Type B pancreatic cell (in vitro differentiated cells): ENCODE results near the gene VMP1. TPM values are rescaled to one million over a fixed set of nuclear protein-coding genes. Genes with fewer than 3 reads are reported as not detected.

Experiments
- DNase-seq: peaks from one replicate; pipeline ENCODE4 v3.0.0; 2021; ENCODE audit warnings: mixed read lengths; ENCODE audit not compliant: unreplicated experiment; ENCODE audit errors: extremely low spot score
- H3K27ac Mint-ChIP-seq: 2 replicates; pipeline ENCODE4 v1.8.0; 2021; ENCODE audit warnings: mild to moderate bottlenecking, mixed read lengths
- H3K27me3 Mint-ChIP-seq: 2 replicates; pipeline ENCODE4 v1.8.0; 2021; ENCODE audit warnings: mixed read lengths
- H3K36me3 Mint-ChIP-seq: 2 replicates; pipeline ENCODE4 v1.8.0; 2021; ENCODE audit warnings: mixed read lengths
- H3K4me1 Mint-ChIP-seq: one replicate; pipeline ENCODE4 v1.8.0; 2021; ENCODE audit warnings: mixed read lengths; ENCODE audit not compliant: unreplicated experiment
- H3K4me3 Mint-ChIP-seq: 2 replicates; pipeline ENCODE4 v1.8.0; 2021; ENCODE audit warnings: mild to moderate bottlenecking, mixed read lengths
- H3K9me3 Mint-ChIP-seq: 2 replicates; pipeline ENCODE4 v1.8.0; 2021; ENCODE audit warnings: mixed read lengths
- total RNA-seq: library from RNA; stranded (reverse); gene quantifications from 2 replicates; pipeline ENCODE4 v1.2.1, GENCODE V29; 2021; ENCODE audit warnings: low replicate concordance
- TF ChIP-seq, protein P1 (sequence below): fragments of 200-600 bp; sonication (generic); conservative IDR thresholded peaks from 2 replicates; pipeline ENCODE4 v1.5.0; 2021; ENCODE audit warnings: antibody characterized with exemption, mild to moderate bottlenecking

VMP1 gene
- total RNA-seq, 1 donor from 2014 or later, result 124 TPM

DNA sequence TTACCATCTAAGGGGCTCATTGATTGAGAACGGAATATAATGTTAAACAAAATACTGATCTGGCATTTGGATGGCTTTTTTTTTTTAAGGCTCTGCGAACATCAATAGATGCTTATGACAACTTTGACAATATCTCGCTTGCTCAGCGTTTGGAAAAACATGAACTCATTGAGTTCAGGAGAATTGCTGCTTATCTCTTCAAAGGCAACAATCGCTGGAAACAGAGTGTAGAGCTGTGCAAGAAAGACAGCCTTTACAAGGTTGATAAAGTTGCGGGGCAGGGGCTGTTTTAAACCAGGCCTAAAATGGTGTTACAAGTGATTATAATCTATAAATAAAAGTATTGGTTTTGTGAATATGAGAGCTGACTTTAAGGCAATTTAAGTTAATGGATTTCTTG, 22.5 kb upstream of the VMP1 start:
- Mint-ChIP-seq H3K36me3 (peaks cover 31% of the 10 kb centered on the region), H3K4me3 (no peak overlapping the region), H3K27ac (no peak overlapping the region), H3K4me1 (no peaks in the 10 kb centered on the region), H3K27me3 (no peaks in the 10 kb centered on the region), H3K9me3 (no peaks in the 10 kb centered on the region)
- DNase-seq, result no peak
- TF ChIP-seq, protein P1, sequence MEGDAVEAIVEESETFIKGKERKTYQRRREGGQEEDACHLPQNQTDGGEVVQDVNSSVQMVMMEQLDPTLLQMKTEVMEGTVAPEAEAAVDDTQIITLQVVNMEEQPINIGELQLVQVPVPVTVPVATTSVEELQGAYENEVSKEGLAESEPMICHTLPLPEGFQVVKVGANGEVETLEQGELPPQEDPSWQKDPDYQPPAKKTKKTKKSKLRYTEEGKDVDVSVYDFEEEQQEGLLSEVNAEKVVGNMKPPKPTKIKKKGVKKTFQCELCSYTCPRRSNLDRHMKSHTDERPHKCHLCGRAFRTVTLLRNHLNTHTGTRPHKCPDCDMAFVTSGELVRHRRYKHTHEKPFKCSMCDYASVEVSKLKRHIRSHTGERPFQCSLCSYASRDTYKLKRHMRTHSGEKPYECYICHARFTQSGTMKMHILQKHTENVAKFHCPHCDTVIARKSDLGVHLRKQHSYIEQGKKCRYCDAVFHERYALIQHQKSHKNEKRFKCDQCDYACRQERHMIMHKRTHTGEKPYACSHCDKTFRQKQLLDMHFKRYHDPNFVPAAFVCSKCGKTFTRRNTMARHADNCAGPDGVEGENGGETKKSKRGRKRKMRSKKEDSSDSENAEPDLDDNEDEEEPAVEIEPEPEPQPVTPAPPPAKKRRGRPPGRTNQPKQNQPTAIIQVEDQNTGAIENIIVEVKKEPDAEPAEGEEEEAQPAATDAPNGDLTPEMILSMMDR, result no peak

DNA sequence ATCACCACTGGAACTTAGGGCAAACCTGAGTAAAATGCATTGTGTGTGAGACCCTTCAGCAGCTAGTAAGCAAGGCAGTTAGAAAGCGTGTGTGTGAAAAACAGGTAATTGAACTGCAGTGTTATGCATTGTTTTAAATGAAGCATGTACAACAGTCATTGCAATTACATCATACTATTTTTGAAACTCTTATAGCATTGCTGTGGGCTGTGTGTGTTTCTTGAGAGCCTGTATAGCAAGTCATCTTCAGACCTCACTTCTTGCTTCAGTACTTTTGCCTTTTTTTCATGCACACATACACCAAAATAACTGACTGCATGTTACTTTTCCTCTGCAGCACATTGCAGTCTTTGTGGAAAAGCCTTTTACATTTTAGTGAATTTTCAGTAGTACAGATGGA, 19.4 kb upstream of the VMP1 start:
- Mint-ChIP-seq H3K9me3 (no peaks in the 10 kb centered on the region), H3K27me3 (no peaks in the 10 kb centered on the region), H3K36me3 (peaks cover 25% of the 10 kb centered on the region), H3K4me1 (no peaks in the 10 kb centered on the region), H3K4me3 (no peak overlapping the region), H3K27ac (peak overlapping the region; percentile 10)
- TF ChIP-seq, protein P1, result no peak
- no peak for DNase-seq

DNA sequence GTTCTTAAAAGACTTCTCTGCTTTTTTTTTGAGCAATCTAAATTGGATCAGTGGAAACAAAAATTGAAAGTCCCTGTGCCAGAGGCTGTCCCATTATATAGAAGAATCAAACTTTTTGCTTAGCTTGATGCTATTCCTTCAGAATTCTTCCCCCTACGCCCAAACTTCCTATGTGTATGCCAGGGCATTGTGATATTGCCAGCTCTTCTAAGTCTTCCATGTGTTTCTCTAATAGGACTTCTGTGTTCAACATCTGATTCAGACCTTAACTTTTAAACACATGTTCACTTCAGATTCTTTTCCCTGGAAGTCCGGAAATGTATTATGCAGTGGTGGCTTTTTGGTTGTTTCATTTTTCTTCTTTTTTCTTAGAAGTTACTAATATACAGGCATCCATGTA, 19.0 kb upstream of the VMP1 start:
- no peak for DNase-seq
- TF ChIP-seq, protein P1, result no peak
- H3K27me3 Mint-ChIP-seq, result no peaks in the 10 kb centered on the region
- H3K36me3 Mint-ChIP-seq, result peaks cover 22% of the 10 kb centered on the region
- H3K27ac Mint-ChIP-seq, result peak overlapping the region; percentile 3
- no peaks in the 10 kb centered on the region for H3K9me3 Mint-ChIP-seq
- H3K4me1 Mint-ChIP-seq, result no peaks in the 10 kb centered on the region
- no peak overlapping the region for H3K4me3 Mint-ChIP-seq

DNA sequence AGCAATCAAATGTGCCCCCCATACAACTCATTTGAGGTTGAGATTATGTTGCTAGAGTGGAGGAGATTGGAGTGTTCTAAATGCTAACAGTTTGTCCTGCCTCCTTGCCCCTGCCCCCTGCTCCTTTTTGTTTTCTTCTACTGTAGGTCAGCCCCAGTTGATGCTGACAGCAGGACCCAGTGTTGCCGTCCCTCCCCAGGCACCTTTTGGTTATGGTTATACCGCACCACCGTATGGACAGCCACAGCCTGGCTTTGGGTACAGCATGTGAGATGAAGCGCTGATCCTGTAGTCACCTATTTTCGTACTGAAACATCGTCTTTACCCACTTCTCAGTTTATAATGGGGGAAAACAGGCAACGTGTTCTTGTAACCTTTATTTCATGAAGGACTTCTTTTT, 13.9 kb upstream of the VMP1 start:
- no peaks in the 10 kb centered on the region for H3K9me3 Mint-ChIP-seq
- H3K27ac Mint-ChIP-seq, result peak overlapping the region; percentile 21
- H3K4me3 Mint-ChIP-seq, result no peak overlapping the region
- DNase-seq, result no peak
- H3K4me1 Mint-ChIP-seq, result peaks cover 3% of the 10 kb centered on the region
- TF ChIP-seq, protein P1, result no peak
- H3K27me3 Mint-ChIP-seq, result no peaks in the 10 kb centered on the region
- peaks cover 32% of the 10 kb centered on the region for H3K36me3 Mint-ChIP-seq

DNA sequence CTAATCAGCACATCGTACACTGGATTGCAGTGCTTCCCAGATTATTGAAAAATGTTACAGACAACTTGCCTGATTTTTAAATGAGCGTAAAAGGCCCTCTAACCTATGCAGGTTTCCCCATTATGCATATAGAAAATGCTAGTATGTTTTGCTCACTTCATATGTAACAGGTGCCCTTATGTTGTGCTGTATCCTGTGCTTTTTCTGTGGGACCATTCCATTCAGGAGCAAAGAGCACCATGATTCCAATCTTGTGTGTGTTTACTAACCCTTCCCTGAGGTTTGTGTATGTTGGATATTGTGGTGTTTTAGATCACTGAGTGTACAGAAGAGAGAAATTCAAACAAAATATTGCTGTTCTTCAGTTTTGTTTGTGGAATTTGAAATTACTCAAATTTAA, 13.1 kb upstream of the VMP1 start:
- H3K4me1 Mint-ChIP-seq, result peaks cover 3% of the 10 kb centered on the region
- no peak for DNase-seq
- H3K4me3 Mint-ChIP-seq, result no peak overlapping the region
- no peak overlapping the region for H3K27ac Mint-ChIP-seq
- peaks cover 40% of the 10 kb centered on the region for H3K36me3 Mint-ChIP-seq
- TF ChIP-seq, protein P1, result no peak
- H3K27me3 Mint-ChIP-seq, result no peaks in the 10 kb centered on the region
- H3K9me3 Mint-ChIP-seq, result no peaks in the 10 kb centered on the region
